Suprapubic skin (tissue), 3 donors: Measurements from ENCODE around the gene ATAD3C.

Experiments used
- CTCF ChIP-seq, 2 donors: fragments of 200-600 bp in 1 of 2; fragments of 450-650 bp in 1 of 2; sonication (generic) in 1 of 2; IDR thresholded peaks; one replicate each; pipeline ENCODE4 v1.5.1; 2016 to 2019; ENCODE audit warnings: antibody characterized with exemption in 2 of 2, mild to moderate bottlenecking in 1 of 2, moderate library complexity in 1 of 2
- POLR2A ChIP-seq, 2 donors: fragments of 450-650 bp; IDR thresholded peaks; one replicate each; pipeline ENCODE4 v1.6.1; 2017; ENCODE audit warnings: antibody characterized with exemption in 2 of 2, mild to moderate bottlenecking in 2 of 2, moderate library complexity in 2 of 2

DNA sequence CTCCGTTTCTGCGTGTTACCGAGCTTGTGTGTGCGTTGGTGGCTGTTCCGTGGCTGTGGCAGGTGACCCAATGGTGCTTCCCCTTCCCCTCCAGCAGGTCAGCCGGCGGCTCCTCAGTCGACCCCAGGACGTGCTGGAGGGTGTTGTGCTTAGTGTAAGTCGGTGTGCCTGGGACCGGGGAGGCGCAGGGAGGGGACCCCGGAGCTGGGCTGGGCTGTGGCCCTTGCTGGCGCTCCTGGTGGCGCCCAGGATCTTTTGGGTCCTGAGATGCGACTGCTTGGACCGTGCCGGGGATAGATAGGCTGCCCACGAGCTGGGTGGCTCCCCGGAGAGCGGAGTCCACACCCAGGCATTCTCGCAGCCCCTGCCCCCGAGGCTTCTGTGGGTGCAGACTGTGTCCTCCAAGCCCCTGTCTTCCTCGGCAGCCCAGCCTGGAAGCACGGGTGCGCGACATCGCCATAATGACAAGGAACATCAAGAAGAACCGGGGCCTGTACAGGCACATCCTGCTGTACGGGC, 5.9 kb downstream of the ATAD3C start:
- TF ChIP-seq POLR2A (IDR thresholded peaks at IDR 0.05) (no peak), CTCF (IDR thresholded peaks at IDR 0.05) (no peak)
